ENCODE results near the gene ZNF654.

DNA sequence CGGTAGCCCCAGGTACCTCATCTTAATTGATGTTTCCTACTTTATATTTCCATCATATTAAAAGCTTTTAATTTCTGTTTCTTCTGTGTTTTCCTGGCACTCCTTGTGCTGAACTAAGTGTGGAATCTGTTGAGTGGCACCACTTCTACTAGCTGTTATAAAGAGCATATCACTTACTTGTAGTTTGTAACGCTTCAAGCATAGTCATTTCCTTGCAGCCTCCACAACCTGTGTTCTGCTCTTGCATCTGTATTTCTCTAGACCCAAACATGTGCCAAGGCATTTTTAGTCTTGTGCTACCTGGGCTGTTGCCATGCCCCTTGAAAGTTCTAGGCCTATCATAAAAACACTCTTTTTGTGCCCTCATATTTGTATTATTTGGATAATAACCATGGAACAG lies 16.0 kb downstream of the ZNF654 start:
- TF ChIP-seq ARNT (IDR thresholded peaks at IDR 0.05), result no peak
- TF ChIP-seq FOXA1 (IDR thresholded peaks at IDR 0.05), result no peak
- TF ChIP-seq BHLHE40 (IDR thresholded peaks at IDR 0.05; ENCODE audit: borderline replicate concordance), result no peak
- no peak for TF ChIP-seq ELF4 (IDR thresholded peaks at IDR 0.05)
- TF ChIP-seq, protein P1, sequence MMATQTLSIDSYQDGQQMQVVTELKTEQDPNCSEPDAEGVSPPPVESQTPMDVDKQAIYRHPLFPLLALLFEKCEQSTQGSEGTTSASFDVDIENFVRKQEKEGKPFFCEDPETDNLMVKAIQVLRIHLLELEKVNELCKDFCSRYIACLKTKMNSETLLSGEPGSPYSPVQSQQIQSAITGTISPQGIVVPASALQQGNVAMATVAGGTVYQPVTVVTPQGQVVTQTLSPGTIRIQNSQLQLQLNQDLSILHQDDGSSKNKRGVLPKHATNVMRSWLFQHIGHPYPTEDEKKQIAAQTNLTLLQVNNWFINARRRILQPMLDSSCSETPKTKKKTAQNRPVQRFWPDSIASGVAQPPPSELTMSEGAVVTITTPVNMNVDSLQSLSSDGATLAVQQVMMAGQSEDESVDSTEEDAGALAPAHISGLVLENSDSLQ (IDR thresholded peaks at IDR 0.05), result no peak
- no peak for TF ChIP-seq TARDBP (IDR thresholded peaks at IDR 0.05)
